Sigmoid colon (tissue), 7 donors: Measurements from ENCODE around the gene EGR4. TPM values are rescaled to one million over a fixed set of nuclear protein-coding genes. Genes with fewer than 3 reads are reported as not detected.
A peak's percentile ranks its signal among the peaks of the same experiment; 100 is the strongest.

Experiments used
- DNase-seq: peaks from one replicate; pipeline ENCODE4 v3.0.0-alpha.2; 2019
- H3K27ac ChIP-seq, 4 donors: fragments of 200-600 bp; sonication (generic); one replicate each; pipeline ENCODE4 v1.5.1; 2016 to 2019; ENCODE audit warnings: mild to moderate bottlenecking in 1 of 4
- H3K27me3 ChIP-seq, 3 donors: fragments of 200-600 bp; sonication (generic); one replicate each; pipeline ENCODE4 v1.5.1; 2019; ENCODE audit warnings: mild to moderate bottlenecking in 1 of 3
- H3K36me3 ChIP-seq, 4 donors: fragments of 200-600 bp; sonication (generic); one replicate each; pipeline ENCODE4 v1.5.1; 2016 to 2019
- H3K4me1 ChIP-seq, 4 donors: fragments of 200-600 bp; sonication (generic); one replicate each; pipeline ENCODE4 v1.5.1; 2017 to 2019
- H3K4me3 ChIP-seq, 4 donors: fragments of 200-600 bp; sonication (generic); one replicate each; pipeline ENCODE4 v1.5.1; 2017 to 2019; ENCODE audit warnings: mild to moderate bottlenecking in 2 of 4, moderate library complexity in 1 of 4
- H3K9me3 ChIP-seq, 4 donors: fragments of 200-600 bp in 3 of 4; sonication (generic) in 3 of 4; one replicate each; pipeline versions ENCODE4 v1.5.1 to v1.6.1; 2013 to 2019
- CTCF ChIP-seq, 4 experiments: fragments of 450-650 bp in 3 of 4; fragments of 200-600 bp in 1 of 4; IDR thresholded peaks; one replicate each; pipeline ENCODE4 v1.5.1; 2016 to 2019; ENCODE audit warnings: antibody characterized with exemption in 4 of 4, mild to moderate bottlenecking in 3 of 4, moderate library complexity in 2 of 4
- EP300 ChIP-seq, 4 donors: sonication (generic); formaldehyde crosslinking; IDR thresholded peaks; one replicate each; pipeline ENCODE4 v1.6.1; 2017; ENCODE audit warnings: antibody characterized with exemption in 4 of 4
- POLR2A ChIP-seq, 2 donors: fragments of 450-650 bp; IDR thresholded peaks; one replicate each; pipeline ENCODE4 v1.6.1; 2016; ENCODE audit warnings: antibody characterized with exemption in 2 of 2, mild to moderate bottlenecking in 2 of 2, moderate library complexity in 2 of 2
- POLR2AphosphoS5 ChIP-seq, 4 donors: sonication (generic); formaldehyde crosslinking; IDR thresholded peaks; one replicate each; pipeline ENCODE4 v1.6.1; 2017; ENCODE audit warnings: antibody characterized with exemption in 4 of 4
- WGBS, 2 donors: extraction: QIAGEN DNeasy Blood & Tissue Kit; methylation state at CpG; one replicate each; pipeline ENCODE4 v1.1.7; 2013; 5-methylcytosine and 5-hydroxymethylcytosine counted together
- intact Hi-C: fragments of 100-400 bp; cut with DNase I; formaldehyde crosslinking; loops from one replicate; pipeline ENCODE4 v1.15.1; 2023
- polyA plus RNA-seq, 3 donors: library from polyadenylated mRNA; stranded (reverse); fragments of 200-250 nt; gene quantifications; one replicate each; pipeline ENCODE4 v1.2.3, GENCODE V29; 2013
- total RNA-seq, 4 donors: library from RNA; depleted of rRNA; stranded (reverse); fragments of >200 nt; gene quantifications; one replicate each; pipeline ENCODE4 v1.1.0, GENCODE V29; 2016
- donor health status: healthy with polysubstance abuse.
- donor health status: Bipolar disorder and iron deficiency.
- donor health status: healthy.

The EGR4 gene
- total and polyA plus RNA-seq, 7 donors, result 0.07 to 0.14 TPM; not detected in 5

- Histone ChIP-seq H3K27me3 (peaks cover under 1 to 71% (median 19%) of the 10 kb centered on the region in 3 donors), H3K9me3 (no peaks in the 10 kb centered on the region), H3K4me3 (no peak overlapping the region), H3K27ac (no peak overlapping the region), H3K36me3 (no peaks in the 10 kb centered on the region), H3K4me1 (peaks cover 0 to 24% (median 20%) of the 10 kb centered on the region in 4 donors)
- 94 to 95% methylated on average over 3 of the region's 3 CpGs for WGBS, 2 donors
- intact Hi-C loops, result no loop called here
- DNase-seq, result no peak
- TF ChIP-seq POLR2A (IDR thresholded peaks at IDR 0.05) (no peak), CTCF (IDR thresholded peaks at IDR 0.05) (no peak), POLR2AphosphoS5 (IDR thresholded peaks at IDR 0.05) (no peak), EP300 (IDR thresholded peaks at IDR 0.05) (no peak)
These were observed 7.2 kb downstream of the EGR4 start for GRCh38 chr2:73286134-73286655.

GRCh38 chr2:73285159-73285739 is 8.1 kb downstream of the EGR4 start:
- 31 to 60% methylated on average over 5 of the region's 5 CpGs for WGBS, 2 donors
- intact Hi-C loops, result no loop called here
- peaks cover 0 to 61% (median 14%) of the 10 kb centered on the region in 3 donors for H3K27me3 ChIP-seq
- H3K36me3 ChIP-seq, result no peaks in the 10 kb centered on the region
- DNase-seq, result no peak
- H3K27ac ChIP-seq, result no peak overlapping the region
- TF ChIP-seq CTCF (IDR thresholded peaks at IDR 0.05) (no peak), POLR2AphosphoS5 (IDR thresholded peaks at IDR 0.05) (no peak), POLR2A (IDR thresholded peaks at IDR 0.05) (no peak), EP300 (IDR thresholded peaks at IDR 0.05) (no peak)
- H3K4me3 ChIP-seq, result peak overlapping the region in 3 of 4 donors; percentile 55 to 78 (median 69)
- no peaks in the 10 kb centered on the region for H3K9me3 ChIP-seq
- peaks cover 0 to 23% (median 18%) of the 10 kb centered on the region in 4 donors for H3K4me1 ChIP-seq

- Histone ChIP-seq H3K36me3 (no peaks in the 10 kb centered on the region), H3K4me1 (peaks cover 0 to 23% (median 18%) of the 10 kb centered on the region in 4 donors), H3K27ac (no peak within 1 kb of the TSS), H3K4me3 (peak within 1 kb of the TSS; percentile 46 to 78 (median 62)), H3K27me3 (peaks cover 0 to 54% (median 14%) of the 10 kb centered on the region in 3 donors), H3K9me3 (no peaks in the 10 kb centered on the region)
- intact Hi-C loops, result no loop called here
- WGBS, 2 donors, result 1 to 3% methylated on average over 69 of the region's 69 CpGs
- no peak for TF ChIP-seq CTCF (IDR thresholded peaks at IDR 0.05)
- no peak for TF ChIP-seq EP300 (IDR thresholded peaks at IDR 0.05)
- TF ChIP-seq POLR2A (IDR thresholded peaks at IDR 0.05), result no peak
- TF ChIP-seq POLR2AphosphoS5 (IDR thresholded peaks at IDR 0.05), result no peak
- DNase-seq, result peak; percentile 71
These were observed 8.8 kb downstream of the EGR4 start, which contains the start of gene FBXO41 for GRCh38 chr2:73284296-73285158. Gene FBXO41 (minus strand): TSS chr2:73284478. CDS start chr2:73269630, 14,848 bp downstream.

- DNase-seq, result no peak
- Histone ChIP-seq H3K4me3 (peak overlapping the region; percentile 46 to 78 (median 62)), H3K27ac (no peak overlapping the region), H3K36me3 (no peaks in the 10 kb centered on the region), H3K27me3 (peaks cover 0 to 46% (median 14%) of the 10 kb centered on the region in 3 donors), H3K9me3 (no peaks in the 10 kb centered on the region), H3K4me1 (peaks cover 0 to 23% (median 18%) of the 10 kb centered on the region in 4 donors)
- TF ChIP-seq POLR2A (IDR thresholded peaks at IDR 0.05) (no peak), EP300 (IDR thresholded peaks at IDR 0.05) (no peak), POLR2AphosphoS5 (IDR thresholded peaks at IDR 0.05) (no peak), CTCF (IDR thresholded peaks at IDR 0.05) (no peak)
- 6% methylated on average over 43 of the region's 43 CpGs for WGBS, 2 donors
- intact Hi-C loops, result no loop called here
These were observed 9.6 kb downstream of the EGR4 start for GRCh38 chr2:73283545-73284295.
